HG03108 (cell line): ENCODE results near the gene OOSP3.
"Not testable (repeated sequence)": the region's sequence is repeated elsewhere in the genome, so short reads cannot be mapped to it uniquely, and the experiment has no call there.

Experiments used
- ATAC-seq: cut with Tn5 transposase; IDR thresholded peaks from one replicate; pipeline ENCODE4 v1.9.1; 2021; ENCODE audit warnings: moderate library complexity; ENCODE audit not compliant: unreplicated experiment

Gene OOSP3

GRCh38 chr11:59878575-59878974, at the start of gene OOSP3:
Gene OOSP3 (plus strand): TSS chr11:59878782. CDS start chr11:59878809, 27 bp downstream.
- no peak for ATAC-seq

GRCh38 chr11:59829358-59829757, 49.2 kb upstream of the OOSP3 start:
- ATAC-seq = no peak

GRCh38 chr11:59833602-59834001, 45.0 kb upstream of the OOSP3 start:
- ATAC-seq = no peak

GRCh38 chr11:59839615-59840014, 39.0 kb upstream of the OOSP3 start:
- no peak for ATAC-seq

GRCh38 chr11:59841514-59841913, 37.1 kb upstream of the OOSP3 start:
- ATAC-seq = no peak

GRCh38 chr11:59842316-59842715, 36.3 kb upstream of the OOSP3 start:
- no peak for ATAC-seq

- no peak for ATAC-seq
Measured at GRCh38 chr11:59845399-59845798, 33.2 kb upstream of the OOSP3 start, which contains the start of gene CBLIF. Gene CBLIF (minus strand): TSS chr11:59845499. CDS start chr11:59845453, 46 bp downstream.

GRCh38 chr11:59846556-59846955, 32.0 kb upstream of the OOSP3 start:
- no peak for ATAC-seq

GRCh38 chr11:59847626-59848025, 31.0 kb upstream of the OOSP3 start:
- no peak for ATAC-seq

- ATAC-seq = not testable (repeated sequence)
Measured at GRCh38 chr11:59848439-59848838, 30.1 kb upstream of the OOSP3 start.

- no peak for ATAC-seq
Measured at GRCh38 chr11:59849129-59849528, 29.5 kb upstream of the OOSP3 start.

GRCh38 chr11:59849551-59849950, 29.0 kb upstream of the OOSP3 start:
- not testable (repeated sequence) for ATAC-seq

GRCh38 chr11:59851416-59851815, 27.2 kb upstream of the OOSP3 start:
- not testable (repeated sequence) for ATAC-seq

- ATAC-seq = no peak
Measured at GRCh38 chr11:59854871-59855270, 23.7 kb upstream of the OOSP3 start.

- ATAC-seq = no peak
Measured at GRCh38 chr11:59857439-59858434, 20.8 kb upstream of the OOSP3 start.

- ATAC-seq = no peak
Measured at GRCh38 chr11:59859673-59860072, 18.9 kb upstream of the OOSP3 start.

- ATAC-seq = no peak
Measured at GRCh38 chr11:59862252-59862651, 16.3 kb upstream of the OOSP3 start.

GRCh38 chr11:59865031-59865430, 13.6 kb upstream of the OOSP3 start:
- no peak for ATAC-seq

- no peak for ATAC-seq
Measured at GRCh38 chr11:59866397-59866796, 12.2 kb upstream of the OOSP3 start, which contains the start of gene TCN1. Gene TCN1 (minus strand): TSS chr11:59866487. CDS start chr11:59866470, 17 bp downstream.

GRCh38 chr11:59866836-59867235, 11.7 kb upstream of the OOSP3 start:
- no peak for ATAC-seq

GRCh38 chr11:59867946-59868345, 10.6 kb upstream of the OOSP3 start:
- ATAC-seq = no peak

- no peak for ATAC-seq
Measured at GRCh38 chr11:59872076-59872475, 6.5 kb upstream of the OOSP3 start.
